Measurements from ENCODE around the gene CYTH1. TPM values are rescaled to one million over a fixed set of nuclear protein-coding genes. Genes with fewer than 3 reads are reported as not detected.

The CYTH1 gene
- total RNA-seq, 1 experiment from 2014 or later = 29.6 TPM

DNA sequence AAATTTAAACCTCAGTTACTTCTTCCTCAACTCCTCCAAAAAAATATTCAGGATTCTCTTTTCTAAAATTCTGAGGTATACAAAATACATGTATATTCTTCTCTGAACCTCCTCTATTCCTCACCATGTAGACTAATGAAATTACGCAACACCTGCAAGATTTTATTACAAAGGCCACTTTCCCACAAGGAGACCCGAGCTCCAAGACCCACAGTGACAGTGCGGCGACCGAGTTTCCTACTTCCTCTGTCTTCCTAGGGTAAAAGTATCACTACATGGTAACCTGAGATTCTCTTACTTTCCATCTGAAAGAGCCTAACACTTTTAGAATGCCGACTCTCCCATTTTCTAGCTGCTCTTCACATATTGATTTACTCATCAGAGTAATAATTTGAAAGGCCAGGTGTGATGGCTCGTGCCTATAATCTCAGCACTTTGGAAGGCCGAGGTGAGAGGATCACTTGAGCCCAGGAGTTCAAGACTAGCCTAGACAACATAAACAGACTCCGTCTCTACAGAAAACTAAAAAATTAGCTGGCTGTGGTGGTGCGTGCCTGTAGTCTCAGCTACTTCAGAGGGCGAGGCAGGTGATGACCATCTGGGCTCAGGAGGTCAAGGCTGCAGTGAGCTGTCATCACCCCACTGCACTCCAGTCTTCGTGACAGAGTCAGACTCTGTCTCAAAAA lies 35.7 kb downstream of the CYTH1 start:
- H3K4me1 ChIP-seq = no peaks in the 10 kb centered on the region
- H3K36me3 Mint-ChIP-seq (ENCODE audit: insufficient read depth, unreplicated experiment) = no peaks in the 10 kb centered on the region
- no TSS peak for BruUV-seq (replicated peaks)
- no peaks in the 10 kb centered on the region for H3K27me3 ChIP-seq (replicated peaks; ENCODE audit: control insufficient read depth, insufficient read depth, low read length)
- DNase-seq = no peak
- ChIA-PET CTCF (interaction anchor here (1.1 to 1.4 kb wide), 2 partner anchors 10 to 249 kb away, joined by 4 read pairs; no protein-coding TSS in a partner anchor), POLR2A (no interaction called here)
- intact Hi-C loops (cut with micrococcal nuclease; ENCODE audit: unreplicated experiment) = no loop called here
- no peak overlapping the region for H3K27ac Mint-ChIP-seq (ENCODE audit: unreplicated experiment)
- H3K36me3 ChIP-seq (ENCODE audit: control insufficient read depth, insufficient read depth, low read length) = no peaks in the 10 kb centered on the region
- H3K4me1 Mint-ChIP-seq (ENCODE audit: low read depth, unreplicated experiment) = peaks cover 8% of the 10 kb centered on the region
- no peak overlapping the region for H3K4me3 ChIP-seq (ENCODE audit: low read depth, low read length)
- no peak overlapping the region for H3K4me3 Mint-ChIP-seq (ENCODE audit: unreplicated experiment)
- no peaks in the 10 kb centered on the region for H3K27me3 Mint-ChIP-seq (ENCODE audit: insufficient read depth, unreplicated experiment)
- H3K9me3 ChIP-seq = no peaks in the 10 kb centered on the region
- TF ChIP-seq, protein P1, sequence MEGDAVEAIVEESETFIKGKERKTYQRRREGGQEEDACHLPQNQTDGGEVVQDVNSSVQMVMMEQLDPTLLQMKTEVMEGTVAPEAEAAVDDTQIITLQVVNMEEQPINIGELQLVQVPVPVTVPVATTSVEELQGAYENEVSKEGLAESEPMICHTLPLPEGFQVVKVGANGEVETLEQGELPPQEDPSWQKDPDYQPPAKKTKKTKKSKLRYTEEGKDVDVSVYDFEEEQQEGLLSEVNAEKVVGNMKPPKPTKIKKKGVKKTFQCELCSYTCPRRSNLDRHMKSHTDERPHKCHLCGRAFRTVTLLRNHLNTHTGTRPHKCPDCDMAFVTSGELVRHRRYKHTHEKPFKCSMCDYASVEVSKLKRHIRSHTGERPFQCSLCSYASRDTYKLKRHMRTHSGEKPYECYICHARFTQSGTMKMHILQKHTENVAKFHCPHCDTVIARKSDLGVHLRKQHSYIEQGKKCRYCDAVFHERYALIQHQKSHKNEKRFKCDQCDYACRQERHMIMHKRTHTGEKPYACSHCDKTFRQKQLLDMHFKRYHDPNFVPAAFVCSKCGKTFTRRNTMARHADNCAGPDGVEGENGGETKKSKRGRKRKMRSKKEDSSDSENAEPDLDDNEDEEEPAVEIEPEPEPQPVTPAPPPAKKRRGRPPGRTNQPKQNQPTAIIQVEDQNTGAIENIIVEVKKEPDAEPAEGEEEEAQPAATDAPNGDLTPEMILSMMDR (IDR thresholded peaks at IDR 0.05; ENCODE audit: insufficient read depth in 1 of 2, low read depth in 1 of 2, low read length in 1 of 2, severe bottlenecking in 1 of 2, unreplicated experiment in 1 of 2) = no peak
- no peaks in the 10 kb centered on the region for H3K9me3 Mint-ChIP-seq (ENCODE audit: unreplicated experiment)

DNA sequence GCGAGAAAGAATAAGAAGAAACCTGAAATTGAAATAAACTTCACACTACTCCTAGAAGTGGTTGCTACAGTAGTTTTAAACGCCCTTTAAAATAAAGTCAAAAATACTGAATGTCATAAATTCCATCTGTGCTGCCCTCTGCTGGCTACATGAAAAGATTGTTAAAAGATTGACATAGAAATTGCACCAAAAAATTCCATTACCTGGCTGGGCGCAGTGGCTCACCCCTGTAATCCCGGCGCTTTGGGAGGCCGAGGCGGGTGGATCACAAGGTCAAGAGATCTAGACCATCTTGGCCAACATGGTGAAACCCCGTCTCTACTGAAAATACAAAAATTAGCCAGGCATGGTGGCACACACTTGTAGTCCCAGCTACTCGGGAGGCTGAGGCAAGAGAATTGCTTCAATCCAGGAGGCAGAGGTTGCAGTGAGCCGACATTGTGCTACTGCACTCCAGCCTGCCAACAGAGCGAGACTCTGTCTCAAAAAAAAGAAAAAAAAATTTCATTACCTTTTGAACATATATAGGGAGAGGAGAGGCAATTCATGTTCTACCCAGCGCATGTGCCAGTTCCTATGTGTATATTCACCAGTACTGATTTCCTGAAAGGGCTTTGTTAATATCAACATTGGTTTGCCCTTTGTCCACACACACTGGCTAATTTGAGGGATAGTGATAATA lies 36.5 kb downstream of the CYTH1 start:
- Mint-ChIP-seq H3K27ac (ENCODE audit: unreplicated experiment) (no peak overlapping the region), H3K9me3 (ENCODE audit: unreplicated experiment) (no peaks in the 10 kb centered on the region), H3K27me3 (ENCODE audit: insufficient read depth, unreplicated experiment) (no peaks in the 10 kb centered on the region), H3K4me1 (ENCODE audit: low read depth, unreplicated experiment) (peaks cover 8% of the 10 kb centered on the region), H3K36me3 (ENCODE audit: insufficient read depth, unreplicated experiment) (no peaks in the 10 kb centered on the region), H3K4me3 (ENCODE audit: unreplicated experiment) (no peak overlapping the region)
- Histone ChIP-seq H3K27me3 (replicated peaks; ENCODE audit: control insufficient read depth, insufficient read depth, low read length) (no peaks in the 10 kb centered on the region), H3K4me1 (no peaks in the 10 kb centered on the region), H3K9me3 (no peaks in the 10 kb centered on the region), H3K36me3 (ENCODE audit: control insufficient read depth, insufficient read depth, low read length) (no peaks in the 10 kb centered on the region), H3K4me3 (ENCODE audit: low read depth, low read length) (no peak overlapping the region)
- intact Hi-C loops (cut with micrococcal nuclease; ENCODE audit: unreplicated experiment) = loop anchor here (1.0 kb wide), 3 partner anchors 9 to 248 kb away; no protein-coding TSS in a partner anchor
- TF ChIP-seq, protein P1 (IDR thresholded peaks at IDR 0.05; ENCODE audit: insufficient read depth in 1 of 2, low read depth in 1 of 2, low read length in 1 of 2, severe bottlenecking in 1 of 2, unreplicated experiment in 1 of 2) = peak; percentile 50 to 69
- no TSS peak for BruUV-seq (replicated peaks)
- ChIA-PET POLR2A (no interaction called here), CTCF (interaction anchor here (0.7 to 1.4 kb wide), 2 partner anchors 54 to 249 kb away, joined by 3 to 4 read pairs; no protein-coding TSS in a partner anchor)
- DNase-seq = peak in 1 of 2 experiments; percentile 53

DNA sequence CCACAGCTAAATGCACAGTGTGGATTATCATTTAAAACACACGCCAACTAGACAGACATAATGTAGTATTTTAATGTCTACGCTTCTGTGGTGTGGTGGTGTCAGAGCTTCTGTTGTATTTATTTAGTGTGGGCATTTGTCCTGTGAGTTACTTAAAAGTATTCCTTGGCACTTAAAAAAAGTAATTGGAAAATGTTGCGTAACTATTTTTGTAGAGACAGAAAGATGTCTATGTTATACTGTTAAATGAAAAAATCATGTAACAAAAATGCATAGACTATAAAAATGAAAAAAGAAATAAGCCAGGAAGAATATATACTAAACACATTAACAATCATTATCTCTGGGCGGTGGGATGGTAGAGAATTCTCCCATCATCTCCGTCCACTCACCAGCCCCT lies 39.2 kb downstream of the CYTH1 start:
- no TSS peak for BruUV-seq (replicated peaks)
- Histone ChIP-seq H3K9me3 (no peaks in the 10 kb centered on the region), H3K27me3 (replicated peaks; ENCODE audit: control insufficient read depth, insufficient read depth, low read length) (no peaks in the 10 kb centered on the region), H3K4me3 (ENCODE audit: low read depth, low read length) (no peak overlapping the region), H3K36me3 (ENCODE audit: control insufficient read depth, insufficient read depth, low read length) (no peaks in the 10 kb centered on the region), H3K4me1 (peaks cover 3% of the 10 kb centered on the region; the same call in 1 of the 2 replicates)
- DNase-seq = no peak
- H3K36me3 Mint-ChIP-seq (ENCODE audit: insufficient read depth, unreplicated experiment) = no peaks in the 10 kb centered on the region
- TF ChIP-seq, protein P1 (IDR thresholded peaks at IDR 0.05; ENCODE audit: insufficient read depth in 1 of 2, low read depth in 1 of 2, low read length in 1 of 2, severe bottlenecking in 1 of 2, unreplicated experiment in 1 of 2) = no peak
- no peak overlapping the region for H3K27ac Mint-ChIP-seq (ENCODE audit: unreplicated experiment)
- intact Hi-C loops (cut with micrococcal nuclease; ENCODE audit: unreplicated experiment) = no loop called here
- POLR2A ChIA-PET = no interaction called here
- H3K9me3 Mint-ChIP-seq (ENCODE audit: unreplicated experiment) = no peaks in the 10 kb centered on the region
- peaks cover 11% of the 10 kb centered on the region for H3K4me1 Mint-ChIP-seq (ENCODE audit: low read depth, unreplicated experiment)
- CTCF ChIA-PET = no interaction called here
- no peak overlapping the region for H3K4me3 Mint-ChIP-seq (ENCODE audit: unreplicated experiment)
- H3K27me3 Mint-ChIP-seq (ENCODE audit: insufficient read depth, unreplicated experiment) = no peaks in the 10 kb centered on the region
